Measurements from ENCODE around the gene SLC15A4.

Gene SLC15A4

GRCh38 chr12:128745772-128746689 is 77.7 kb downstream of the SLC15A4 start:
- TF ChIP-seq CTCF (IDR thresholded peaks at IDR 0.05; ENCODE audit: low read depth, low read length): no peak
- no peak overlapping the region for H3K4me3 ChIP-seq (ENCODE audit: low read depth, low read length)

GRCh38 chr12:128743916-128744315 is 79.8 kb downstream of the SLC15A4 start:
- no peak for TF ChIP-seq CTCF (IDR thresholded peaks at IDR 0.05; ENCODE audit: low read depth, low read length)
- H3K4me3 ChIP-seq (ENCODE audit: low read depth, low read length): no peak overlapping the region

All from WI38 (cell line).